HEK293 (cell line): ENCODE data around the gene SAYSD1.

Experiments
- FEZF1 ChIP-seq: fragments of 450-650 bp; formaldehyde crosslinking; IDR thresholded peaks from 2 replicates; pipeline ENCODE4 v1.5.1; 2016; ENCODE audit warnings: missing biosample characterization, missing genetic modification characterization
- GFI1B ChIP-seq: fragments of 450-650 bp; formaldehyde crosslinking; IDR thresholded peaks from 2 replicates; pipeline ENCODE4 v1.5.1; 2016; ENCODE audit warnings: missing biosample characterization, missing genetic modification characterization
- GLI2 ChIP-seq: fragments of 450-650 bp; formaldehyde crosslinking; IDR thresholded peaks from 2 replicates; pipeline ENCODE4; 2017; ENCODE audit warnings: missing biosample characterization, missing genetic modification characterization, low read depth, borderline replicate concordance
- GLI4 ChIP-seq: fragments of 450-650 bp; formaldehyde crosslinking; IDR thresholded peaks from 2 replicates; pipeline ENCODE4 v1.5.1; 2016; ENCODE audit warnings: missing biosample characterization, missing genetic modification characterization
- KLF1 ChIP-seq: fragments of 450-650 bp; formaldehyde crosslinking; IDR thresholded peaks from 2 replicates; pipeline ENCODE4 v1.5.1; 2016; ENCODE audit warnings: missing biosample characterization, missing genetic modification characterization
- PRDM1 ChIP-seq: fragments of 450-650 bp; formaldehyde crosslinking; IDR thresholded peaks from 2 replicates; pipeline ENCODE4; 2016; ENCODE audit warnings: missing biosample characterization, missing genetic modification characterization
- PRDM10 ChIP-seq: fragments of 450-650 bp; formaldehyde crosslinking; IDR thresholded peaks from 2 replicates; pipeline ENCODE4 v1.5.1; 2016; ENCODE audit warnings: missing biosample characterization, missing genetic modification characterization
- SALL2 ChIP-seq: fragments of 450-650 bp; formaldehyde crosslinking; IDR thresholded peaks from 2 replicates; pipeline ENCODE4 v1.5.0; 2017; ENCODE audit warnings: missing biosample characterization, mild to moderate bottlenecking, missing genetic modification characterization, borderline replicate concordance
- SCRT1 ChIP-seq: fragments of 450-650 bp; formaldehyde crosslinking; IDR thresholded peaks from 2 replicates; pipeline ENCODE4 v1.5.1; 2016; ENCODE audit warnings: missing biosample characterization, missing genetic modification characterization, borderline replicate concordance
- TCF7L2 ChIP-seq: IDR thresholded peaks from 2 replicates; pipeline ENCODE4 v1.6.1; 2011; ENCODE audit warnings: low read depth, mild to moderate bottlenecking, inconsistent platforms, low read length, moderate library complexity, borderline replicate concordance
- ZBTB20 ChIP-seq: fragments of 450-650 bp; formaldehyde crosslinking; IDR thresholded peaks from 2 replicates; pipeline ENCODE4 v1.5.1; 2016; ENCODE audit warnings: missing biosample characterization, missing genetic modification characterization
- ZBTB7A ChIP-seq: fragments of 450-650 bp; formaldehyde crosslinking; IDR thresholded peaks from 2 replicates; pipeline ENCODE4 v1.5.1; 2016; ENCODE audit warnings: low read depth, missing biosample characterization, missing genetic modification characterization
- ZFHX2 ChIP-seq: fragments of 450-650 bp; formaldehyde crosslinking; conservative IDR thresholded peaks from 2 replicates; pipeline ENCODE4 v1.5.1; 2016; ENCODE audit warnings: missing biosample characterization, missing genetic modification characterization
- ZFP3 ChIP-seq: fragments of 450-650 bp; formaldehyde crosslinking; IDR thresholded peaks from 2 replicates; pipeline ENCODE4 v1.5.1; 2016; ENCODE audit warnings: low read depth, missing biosample characterization, missing genetic modification characterization
- ZNF114 ChIP-seq: fragments of 450-650 bp; formaldehyde crosslinking; IDR thresholded peaks from 2 replicates; pipeline ENCODE4 v1.5.0; 2017; ENCODE audit warnings: missing biosample characterization, missing genetic modification characterization
- ZNF155 ChIP-seq: fragments of 450-650 bp; formaldehyde crosslinking; IDR thresholded peaks from 2 replicates; pipeline ENCODE4 v1.5.1; 2016; ENCODE audit warnings: missing biosample characterization, missing genetic modification characterization
- ZNF302 ChIP-seq: fragments of 450-650 bp; formaldehyde crosslinking; IDR thresholded peaks from 2 replicates; pipeline ENCODE4 v1.5.1; 2016; ENCODE audit warnings: missing biosample characterization, missing genetic modification characterization, low read depth
- ZNF324 ChIP-seq: fragments of 450-650 bp; formaldehyde crosslinking; IDR thresholded peaks from 2 replicates; pipeline ENCODE4 v1.5.1; 2016; ENCODE audit warnings: missing biosample characterization, missing genetic modification characterization
- ZNF391 ChIP-seq: fragments of 450-650 bp; formaldehyde crosslinking; IDR thresholded peaks from 2 replicates; pipeline ENCODE4 v1.5.1; 2016; ENCODE audit warnings: low read depth, missing biosample characterization, missing genetic modification characterization, borderline replicate concordance
- ZNF48 ChIP-seq: fragments of 450-650 bp; formaldehyde crosslinking; IDR thresholded peaks from 2 replicates; pipeline ENCODE4 v1.5.1; 2016; ENCODE audit warnings: missing biosample characterization, missing genetic modification characterization
- ZNF549 ChIP-seq: fragments of 450-650 bp; IDR thresholded peaks from 2 replicates; pipeline ENCODE4 v1.5.1; 2018; ENCODE audit warnings: missing biosample characterization, missing genetic modification characterization, mild to moderate bottlenecking, inconsistent platforms, moderate library complexity
- ZNF561 ChIP-seq: fragments of 450-650 bp; IDR thresholded peaks from 2 replicates; pipeline ENCODE4 v1.5.1; 2018; ENCODE audit warnings: missing biosample characterization, missing genetic modification characterization, borderline replicate concordance
- ZNF664 ChIP-seq: fragments of 450-650 bp; formaldehyde crosslinking; IDR thresholded peaks from 2 replicates; pipeline ENCODE4 v1.5.1; 2016; ENCODE audit warnings: missing biosample characterization, missing genetic modification characterization
- ZNF701 ChIP-seq: fragments of 450-650 bp; formaldehyde crosslinking; IDR thresholded peaks from 2 replicates; pipeline ENCODE4 v1.5.1; 2016; ENCODE audit warnings: missing biosample characterization, missing genetic modification characterization
- ZSCAN5A ChIP-seq: fragments of 450-650 bp; formaldehyde crosslinking; IDR thresholded peaks from 2 replicates; pipeline ENCODE4 v1.5.1; 2016; ENCODE audit warnings: missing biosample characterization, missing genetic modification characterization
- TF ChIP-seq, protein P1 (sequence below): fragments of 450-650 bp; formaldehyde crosslinking; IDR thresholded peaks from 2 replicates; pipeline ENCODE4 v1.5.1; 2017; ENCODE audit warnings: missing biosample characterization, missing genetic modification characterization
- TF ChIP-seq, protein P2 (sequence below): sonication (generic); formaldehyde crosslinking; IDR thresholded peaks from 2 replicates; pipeline ENCODE4 v1.8.1; 2022; ENCODE audit warnings: mild to moderate bottlenecking, moderate library complexity, missing genetic modification reagents
- TF ChIP-seq, protein P3 (sequence below): fragments of 450-650 bp; formaldehyde crosslinking; IDR thresholded peaks from 2 replicates; pipeline ENCODE4 v1.5.1; 2017; ENCODE audit warnings: missing biosample characterization, missing genetic modification characterization
- TF ChIP-seq, protein P4 (sequence below): fragments of 450-650 bp; formaldehyde crosslinking; IDR thresholded peaks from 2 replicates; pipeline ENCODE4 v1.5.1; 2016; ENCODE audit warnings: missing biosample characterization, missing genetic modification characterization

SAYSD1 gene

DNA sequence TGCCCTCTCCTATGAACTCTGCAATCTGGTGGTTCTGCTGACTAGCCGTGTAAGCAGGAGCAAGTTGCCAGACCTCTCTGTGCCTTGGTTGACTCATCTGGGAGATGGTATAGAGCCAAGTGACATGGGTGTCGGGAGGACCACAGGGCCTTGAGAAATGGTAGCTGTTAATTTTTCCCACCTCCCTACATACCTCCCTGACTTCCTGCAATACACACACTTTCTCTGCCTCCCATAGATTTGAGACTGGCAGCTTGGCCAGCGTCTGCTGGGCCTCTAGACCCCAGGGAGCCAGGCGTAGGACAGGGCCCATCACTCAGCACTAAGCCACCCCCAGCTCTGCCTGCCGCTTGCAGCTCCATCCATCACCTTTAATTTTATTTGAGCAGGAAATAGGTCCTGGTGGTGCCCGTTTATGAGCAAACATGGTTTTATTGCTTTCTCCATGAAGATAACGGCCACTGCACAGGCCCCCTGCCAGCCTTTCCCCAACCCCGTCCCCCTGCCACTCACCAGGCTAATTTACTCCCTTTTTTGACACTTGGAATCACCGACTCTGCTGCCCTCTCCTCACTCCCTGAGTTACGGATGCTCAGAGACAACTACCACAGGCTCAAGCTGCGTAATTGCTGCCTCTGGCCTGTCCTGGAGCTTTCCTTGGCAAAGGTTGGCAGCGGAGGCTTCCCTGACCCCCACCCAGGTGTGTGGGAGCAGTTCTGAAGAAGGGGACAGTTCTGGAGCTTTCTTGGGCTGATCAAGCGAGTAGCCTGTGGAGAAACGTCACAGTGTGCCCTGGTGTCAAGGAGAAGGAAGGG is 55.3 kb downstream of the SAYSD1 start (continued):
- TF ChIP-seq FEZF1 (tag by site-specific recombination) (peak; percentile 99), PRDM10 (peak; percentile 66), ZNF664 (tag by site-specific recombination) (no peak; the same call in 1 of the 2 replicates), GLI4 (tag by site-specific recombination) (no peak), ZBTB20 (tag by site-specific recombination) (peak; percentile 14; the same call in 1 of the 2 replicates), ZNF48 (no peak), ZFP3 (tag by site-specific recombination) (no peak), ZNF155 (no peak), GFI1B (tag by site-specific recombination) (peak; percentile 87; the same call in 1 of the 2 replicates), ZNF701 (tag by site-specific recombination) (no peak), ZNF391 (tag by site-specific recombination) (no peak), KLF1 (peak; percentile 27; the same call in 1 of the 2 replicates), ZSCAN5A (tag by site-specific recombination) (no peak; the same call in 1 of the 2 replicates), ZNF302 (no peak), SALL2 (tag by site-specific recombination) (no peak), SCRT1 (tag by site-specific recombination) (no peak), ZFHX2 (peak; percentile 85), ZNF561 (tag by site-specific recombination) (peak; percentile 89), ZNF324 (no peak), PRDM1 (tag by site-specific recombination) (no peak), ZNF114 (tag by site-specific recombination) (no peak), GLI2 (peak; percentile 96; the same call in 1 of the 2 replicates), ZNF549 (no peak), TCF7L2 (peak; percentile 54; the same call in 1 of the 2 replicates), ZBTB7A (tag by site-specific recombination) (no peak)
- TF ChIP-seq, protein P1, sequence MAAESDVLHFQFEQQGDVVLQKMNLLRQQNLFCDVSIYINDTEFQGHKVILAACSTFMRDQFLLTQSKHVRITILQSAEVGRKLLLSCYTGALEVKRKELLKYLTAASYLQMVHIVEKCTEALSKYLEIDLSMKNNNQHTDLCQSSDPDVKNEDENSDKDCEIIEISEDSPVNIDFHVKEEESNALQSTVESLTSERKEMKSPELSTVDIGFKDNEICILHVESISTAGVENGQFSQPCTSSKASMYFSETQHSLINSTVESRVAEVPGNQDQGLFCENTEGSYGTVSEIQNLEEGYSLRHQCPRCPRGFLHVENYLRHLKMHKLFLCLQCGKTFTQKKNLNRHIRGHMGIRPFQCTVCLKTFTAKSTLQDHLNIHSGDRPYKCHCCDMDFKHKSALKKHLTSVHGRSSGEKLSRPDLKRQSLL: 0 out of 2 replicates have a peak, but pooled peaks have one; percentile 15
- TF ChIP-seq, protein P2, sequence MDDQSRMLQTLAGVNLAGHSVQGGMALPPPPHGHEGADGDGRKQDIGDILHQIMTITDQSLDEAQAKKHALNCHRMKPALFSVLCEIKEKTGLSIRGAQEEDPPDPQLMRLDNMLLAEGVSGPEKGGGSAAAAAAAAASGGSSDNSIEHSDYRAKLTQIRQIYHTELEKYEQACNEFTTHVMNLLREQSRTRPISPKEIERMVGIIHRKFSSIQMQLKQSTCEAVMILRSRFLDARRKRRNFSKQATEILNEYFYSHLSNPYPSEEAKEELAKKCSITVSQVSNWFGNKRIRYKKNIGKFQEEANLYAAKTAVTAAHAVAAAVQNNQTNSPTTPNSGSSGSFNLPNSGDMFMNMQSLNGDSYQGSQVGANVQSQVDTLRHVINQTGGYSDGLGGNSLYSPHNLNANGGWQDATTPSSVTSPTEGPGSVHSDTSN: no peak
- TF ChIP-seq, protein P3, sequence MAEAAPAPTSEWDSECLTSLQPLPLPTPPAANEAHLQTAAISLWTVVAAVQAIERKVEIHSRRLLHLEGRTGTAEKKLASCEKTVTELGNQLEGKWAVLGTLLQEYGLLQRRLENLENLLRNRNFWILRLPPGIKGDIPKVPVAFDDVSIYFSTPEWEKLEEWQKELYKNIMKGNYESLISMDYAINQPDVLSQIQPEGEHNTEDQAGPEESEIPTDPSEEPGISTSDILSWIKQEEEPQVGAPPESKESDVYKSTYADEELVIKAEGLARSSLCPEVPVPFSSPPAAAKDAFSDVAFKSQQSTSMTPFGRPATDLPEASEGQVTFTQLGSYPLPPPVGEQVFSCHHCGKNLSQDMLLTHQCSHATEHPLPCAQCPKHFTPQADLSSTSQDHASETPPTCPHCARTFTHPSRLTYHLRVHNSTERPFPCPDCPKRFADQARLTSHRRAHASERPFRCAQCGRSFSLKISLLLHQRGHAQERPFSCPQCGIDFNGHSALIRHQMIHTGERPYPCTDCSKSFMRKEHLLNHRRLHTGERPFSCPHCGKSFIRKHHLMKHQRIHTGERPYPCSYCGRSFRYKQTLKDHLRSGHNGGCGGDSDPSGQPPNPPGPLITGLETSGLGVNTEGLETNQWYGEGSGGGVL (tag by site-specific recombination): no peak; the same call in 1 of the 2 replicates
- TF ChIP-seq, protein P4, sequence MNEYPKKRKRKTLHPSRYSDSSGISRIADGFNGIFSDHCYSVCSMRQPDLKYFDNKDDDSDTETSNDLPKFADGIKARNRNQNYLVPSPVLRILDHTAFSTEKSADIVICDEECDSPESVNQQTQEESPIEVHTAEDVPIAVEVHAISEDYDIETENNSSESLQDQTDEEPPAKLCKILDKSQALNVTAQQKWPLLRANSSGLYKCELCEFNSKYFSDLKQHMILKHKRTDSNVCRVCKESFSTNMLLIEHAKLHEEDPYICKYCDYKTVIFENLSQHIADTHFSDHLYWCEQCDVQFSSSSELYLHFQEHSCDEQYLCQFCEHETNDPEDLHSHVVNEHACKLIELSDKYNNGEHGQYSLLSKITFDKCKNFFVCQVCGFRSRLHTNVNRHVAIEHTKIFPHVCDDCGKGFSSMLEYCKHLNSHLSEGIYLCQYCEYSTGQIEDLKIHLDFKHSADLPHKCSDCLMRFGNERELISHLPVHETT (tag by site-specific recombination): no peak; the same call in 1 of the 2 replicates
